Aorta (tissue), 5 donors: ENCODE measurements around the gene GAK. TPM values are rescaled to one million over a fixed set of nuclear protein-coding genes. Genes with fewer than 3 reads are reported as not detected.
"Not testable (repeated sequence)": the region's sequence is repeated elsewhere in the genome, so short reads cannot be mapped to it uniquely, and the experiment has no call there.

ENCODE experiments used
- ATAC-seq: fragments of 200-7000 bp; cut with Tn5 transposase; one replicate; pipeline ENCODE4 v1.9.1; 2022; ENCODE audit warnings: moderate library complexity; ENCODE audit not compliant: low FRiP score
- DNase-seq, 2 donors: peaks; one replicate each; pipeline ENCODE4 v3.0.0-alpha.2; 2020
- H3K27ac ChIP-seq, 2 donors: one replicate each; pipeline ENCODE4 v1.5.1; 2013; ENCODE audit warnings: low read length in 2 of 2, mild to moderate bottlenecking in 2 of 2, moderate library complexity in 2 of 2, control low read depth in 1 of 2, inconsistent platforms in 1 of 2, low read depth in 1 of 2
- H3K27me3 ChIP-seq, 2 donors: one replicate each; pipeline ENCODE4 v1.6.1; 2013; ENCODE audit warnings: control low read depth in 1 of 2, low read length in 1 of 2, mild to moderate bottlenecking in 1 of 2, moderate library complexity in 1 of 2; ENCODE audit not compliant: insufficient read depth in 2 of 2, control insufficient read depth in 1 of 2
- H3K36me3 ChIP-seq, 2 donors: one replicate each; pipeline ENCODE4 v1.6.1; 2013; ENCODE audit warnings: control low read depth in 1 of 2, low read length in 1 of 2, mild to moderate bottlenecking in 1 of 2; ENCODE audit not compliant: insufficient read depth in 2 of 2, control insufficient read depth in 1 of 2
- H3K4me1 ChIP-seq, 2 donors: one replicate each; pipeline ENCODE4 v1.6.1; 2013; ENCODE audit warnings: low read length in 2 of 2, control low read depth in 1 of 2, mild to moderate bottlenecking in 1 of 2, moderate library complexity in 1 of 2; ENCODE audit not compliant: insufficient read depth in 2 of 2, control insufficient read depth in 1 of 2
- H3K4me3 ChIP-seq, 2 donors: one replicate each; pipeline ENCODE4 v1.5.1; 2013; ENCODE audit warnings: low read length in 2 of 2, control low read depth in 1 of 2, mild to moderate bottlenecking in 1 of 2
- H3K9me3 ChIP-seq: one replicate; pipeline ENCODE4 v1.6.1; 2013; ENCODE audit warnings: mild to moderate bottlenecking, low read length; ENCODE audit not compliant: control insufficient read depth
- WGBS, 2 donors: extraction: QIAGEN DNeasy Blood & Tissue Kit; methylation state at CpG; one replicate each; pipeline ENCODE4 v1.1.7; 2013; 5-methylcytosine and 5-hydroxymethylcytosine counted together
- intact Hi-C, 2 donors: fragments of 100-400 bp; cut with DNase I; formaldehyde crosslinking; loops; one replicate each; pipeline versions ENCODE4 v1.14.2 to v1.15.0; 2022
- polyA plus RNA-seq, 2 donors: library from polyadenylated mRNA; stranded (reverse); fragments of 200-250 nt; gene quantifications; one replicate each; pipeline ENCODE4 v1.2.3, GENCODE V29; 2013
- total RNA-seq, 2 donors: library from RNA; stranded (reverse); fragmentation: NEBNext Ultra II Directional; extraction: Animal tissue kit (Norgen Biotek cat#: 25700); gene quantifications; one replicate each; pipeline ENCODE4 v1.2.1, GENCODE V29; 2021
- donor health status: healthy with polysubstance abuse.
- donor health status: Bipolar disorder and iron deficiency.
- donor health status: DM: no; HTN: no; CAD: no.
- donor health status: DM: no; HTN: no; CAD: no.
- donor health status: DM: yes; HTN: yes; CAD: no.

GAK gene
- total and polyA plus RNA-seq, 4 donors = 52.0 to 300 (median 94.4) TPM

GRCh38 chr4:932713-933070 lies 576 bp upstream of the GAK start:
- Histone ChIP-seq H3K4me3 (peak overlapping the region; percentile 57 to 71), H3K27me3 (no peaks in the 10 kb centered on the region), H3K27ac (peak overlapping the region in 1 of 2 donors; percentile 43), H3K36me3 (no peaks in the 10 kb centered on the region), H3K9me3 (no peaks in the 10 kb centered on the region), H3K4me1 (no peaks in the 10 kb centered on the region)
- WGBS, 2 donors = 2 to 3% methylated on average over 11 of the region's 11 CpGs
- DNase-seq (no peak), ATAC-seq (peak; percentile 3)
- intact Hi-C loops = loop anchor here in 1 of 2 donors (5.0 kb wide), 2 partner anchors 40 to 55 kb away; partner anchors contain the start of genes DGKQ and IDUA

GRCh38 chr4:931194-931959 lies 739 bp downstream of the GAK start:
- Histone ChIP-seq H3K9me3 (no peaks in the 10 kb centered on the region), H3K4me1 (no peaks in the 10 kb centered on the region), H3K36me3 (no peaks in the 10 kb centered on the region), H3K27me3 (no peaks in the 10 kb centered on the region), H3K4me3 (peak overlapping the region; percentile 36 to 82), H3K27ac (peak overlapping the region in 1 of 2 donors; percentile 2)
- 3 to 4% methylated on average over 30 to 31 of the region's 31 CpGs for WGBS, 2 donors
- peak; percentile 17 for ATAC-seq
- DNase-seq = no peak
- intact Hi-C loops = loop anchor here in 1 of 2 donors (5.0 kb wide), 2 partner anchors 41 to 56 kb away; partner anchors contain the start of genes DGKQ and IDUA

- Histone ChIP-seq H3K36me3 (no peaks in the 10 kb centered on the region), H3K27me3 (no peaks in the 10 kb centered on the region), H3K27ac (no peak overlapping the region), H3K9me3 (no peaks in the 10 kb centered on the region), H3K4me3 (no peak overlapping the region), H3K4me1 (no peaks in the 10 kb centered on the region)
- 55 to 57% methylated on average over 7 of the region's 7 CpGs for WGBS, 2 donors
- intact Hi-C loops = loop anchor here in 1 of 2 donors (5.0 kb wide), 2 partner anchors 41 to 56 kb away; partner anchors contain the start of genes DGKQ and IDUA
- ATAC-seq (no peak), DNase-seq (no peak)
These were observed 1.3 kb downstream of the GAK start for GRCh38 chr4:930827-931193.

- no peaks in the 10 kb centered on the region for H3K27me3 ChIP-seq
- ATAC-seq (no peak), DNase-seq (no peak)
- H3K4me3 ChIP-seq = no peak overlapping the region
- no peak overlapping the region for H3K27ac ChIP-seq
- WGBS, 2 donors = 45 to 52% methylated on average over 3 of the region's 3 CpGs
- H3K36me3 ChIP-seq = no peaks in the 10 kb centered on the region
- intact Hi-C loops = loop anchor here in 1 of 2 donors (5.0 kb wide), 2 partner anchors 42 to 57 kb away; partner anchors contain the start of genes DGKQ and IDUA
- H3K9me3 ChIP-seq = no peaks in the 10 kb centered on the region
- H3K4me1 ChIP-seq = no peaks in the 10 kb centered on the region
These were observed 2.0 kb downstream of the GAK start for GRCh38 chr4:930028-930551.

GRCh38 chr4:929096-929765 lies 2.9 kb downstream of the GAK start:
- H3K4me1 ChIP-seq = no peaks in the 10 kb centered on the region
- H3K36me3 ChIP-seq = no peaks in the 10 kb centered on the region
- intact Hi-C loops = no loop called here
- no peak overlapping the region for H3K27ac ChIP-seq
- 89 to 91% methylated on average over 17 of the region's 17 CpGs for WGBS, 2 donors
- DNase-seq = peak; percentile 30 to 52
- ATAC-seq = no peak
- H3K9me3 ChIP-seq = no peaks in the 10 kb centered on the region
- no peaks in the 10 kb centered on the region for H3K27me3 ChIP-seq
- H3K4me3 ChIP-seq = no peak overlapping the region

GRCh38 chr4:927566-927965 lies 4.5 kb downstream of the GAK start:
- intact Hi-C loops, H3K4me3 ChIP-seq, H3K27me3 ChIP-seq, H3K27ac ChIP-seq, ATAC-seq, H3K9me3 ChIP-seq, H3K36me3 ChIP-seq, H3K4me1 ChIP-seq: not testable (repeated sequence)
- WGBS, 2 donors = 95 to 96% methylated on average over 21 of the region's 21 CpGs
- peak; percentile 17 to 43 for DNase-seq

GRCh38 chr4:926538-926937 lies 5.6 kb downstream of the GAK start:
- Histone ChIP-seq H3K4me1 (no peaks in the 10 kb centered on the region), H3K27me3 (no peaks in the 10 kb centered on the region), H3K27ac (no peak overlapping the region), H3K36me3 (no peaks in the 10 kb centered on the region), H3K9me3 (no peaks in the 10 kb centered on the region), H3K4me3 (no peak overlapping the region)
- intact Hi-C loops = no loop called here
- WGBS, 2 donors = 71 to 74% methylated on average over 14 to 17 of the region's 17 CpGs
- no peak for ATAC-seq
- DNase-seq = peak in 1 of 2 donors; percentile 51

- Histone ChIP-seq H3K36me3 (no peaks in the 10 kb centered on the region), H3K4me1 (no peaks in the 10 kb centered on the region), H3K27ac (no peak overlapping the region), H3K9me3 (no peaks in the 10 kb centered on the region), H3K4me3 (no peak overlapping the region), H3K27me3 (no peaks in the 10 kb centered on the region)
- ATAC-seq = peak; percentile 15
- peak; percentile 25 to 62 for DNase-seq
- 77 to 78% methylated on average over 26 of the region's 26 CpGs for WGBS, 2 donors
- intact Hi-C loops = no loop called here
These were observed 6.2 kb downstream of the GAK start for GRCh38 chr4:925771-926500.
